HepG2 (cell line): ENCODE results near the gene RASL10B. TPM values are rescaled to one million over a fixed set of nuclear protein-coding genes. Genes with fewer than 3 reads are reported as not detected.

ENCODE experiments used
- ATAC-seq: fragments of 200-7000 bp; cut with Tn5 transposase; 3 replicates; pipeline ENCODE4 v1.9.1; 2020; ENCODE audit warnings: mild to moderate bottlenecking, moderate library complexity
- BruUV-seq: library from RNA; stranded (reverse); fragments of 400-500 nt; replicated peaks from 2 replicates; lab custom pipeline; 2021; lab: Mats Ljungman, UMichigan
- CTCF ChIA-PET: fragments of 300-600 bp; formaldehyde crosslinking; extraction: SDS; loops from one replicate; lab custom pipeline; 2021; ENCODE audit warnings: low total read pairs, inconsistent platforms, low intra/inter-chr PET ratio; lab: Yijun Ruan, JAX
- POLR2A ChIA-PET: fragments of 350-600 bp; sonication (Branson Sonifier 250); formaldehyde crosslinking; loops from one replicate; lab custom pipeline; 2020; ENCODE audit warnings: antibody characterized with exemption, inconsistent platforms; lab: Yijun Ruan, JAX
- DNase-seq: peaks from one replicate; pipeline ENCODE4 v3.0.0-alpha.2; 2015; ENCODE audit warnings: low spot score
- FAIRE-seq: peaks from 3 replicates; lab custom pipeline; 2011; peaks lifted over from hg19 to GRCh38; lab: Jason Lieb, UNC
- H2AFZ ChIP-seq: one replicate; pipeline ENCODE4 v1.6.1; 2011; ENCODE audit warnings: low read length, inconsistent platforms
- H3K27ac ChIP-seq: fragments of 300-600 bp; 3 replicates; pipeline ENCODE4 v1.8.0; 2011; ENCODE audit warnings: mixed run types, mild to moderate bottlenecking, mixed read lengths, low read length, inconsistent platforms; ENCODE audit not compliant: insufficient read depth; ENCODE audit errors: extremely low read length
- H3K27me3 ChIP-seq, 2 experiments: fragments of 200-600 bp in 1 of 2; 2 replicates in 1 of 2; 3 replicates in 1 of 2; pipeline versions ENCODE4 v1.6.0 to v1.8.0; 2011; ENCODE audit warnings: low read length in 2 of 2, mild to moderate bottlenecking in 2 of 2, moderate library complexity in 2 of 2, inconsistent platforms in 1 of 2; ENCODE audit not compliant: insufficient read depth in 2 of 2, control insufficient read depth in 1 of 2
- H3K36me3 ChIP-seq, 2 experiments: fragments of 200-600 bp in 1 of 2; replicated peaks in 1 of 2; 2 replicates in 1 of 2; 3 replicates in 1 of 2; pipeline versions ENCODE4 v1.5.1 to v1.8.0; 2011; ENCODE audit warnings: low read length in 2 of 2, inconsistent platforms in 1 of 2; ENCODE audit not compliant: insufficient read depth in 2 of 2, control insufficient read depth in 1 of 2
- H3K4me1 ChIP-seq: 2 replicates; pipeline ENCODE4 v1.5.1; 2012; ENCODE audit warnings: low read length, inconsistent platforms; ENCODE audit not compliant: insufficient read depth
- H3K4me2 ChIP-seq: 2 replicates; pipeline ENCODE4 v1.6.0; 2011; ENCODE audit warnings: low read depth, low read length, inconsistent platforms
- H3K4me3 ChIP-seq, 3 experiments: fragments of 200-600 bp in 1 of 3; sonication (generic), shearing (Covaris generic) in 1 of 3; replicated peaks in 1 of 3; 2 replicates each; pipeline ENCODE4 v1.5.1; 2011 to 2016; ENCODE audit warnings: low read length in 3 of 3, inconsistent platforms in 2 of 3, low read depth in 2 of 3, mild to moderate bottlenecking in 2 of 3, control low read depth in 1 of 3, mixed read lengths in 1 of 3; ENCODE audit not compliant: insufficient read depth in 1 of 3
- H3K79me2 ChIP-seq: one replicate; pipeline ENCODE4 v1.6.1; 2011; ENCODE audit warnings: low read length, inconsistent platforms; ENCODE audit not compliant: insufficient read depth
- H3K9ac ChIP-seq: 2 replicates; pipeline ENCODE4 v1.6.0; 2011; ENCODE audit warnings: mild to moderate bottlenecking, low read depth, low read length, inconsistent platforms; ENCODE audit not compliant: insufficient read depth
- H3K9me3 ChIP-seq: 2 replicates; pipeline ENCODE4 v1.5.1; 2012; ENCODE audit warnings: mild to moderate bottlenecking, low read length
- H4K20me1 ChIP-seq: 2 replicates; pipeline ENCODE4 v1.6.0; 2011; ENCODE audit warnings: inconsistent platforms, mild to moderate bottlenecking, low read length, moderate library complexity; ENCODE audit not compliant: insufficient read depth
- DDIT3 ChIP-seq: sonication (generic); formaldehyde crosslinking; IDR thresholded peaks from 2 replicates; pipeline ENCODE4 v1.4.0; 2020; ENCODE audit warnings: mild to moderate bottlenecking, missing genetic modification reagents
- GRHL1 ChIP-seq: sonication (generic); formaldehyde crosslinking; conservative IDR thresholded peaks from 2 replicates; pipeline ENCODE4 v1.8.0; 2022; ENCODE audit warnings: missing genetic modification reagents
- ZFP41 ChIP-seq: sonication (generic); formaldehyde crosslinking; IDR thresholded peaks from 2 replicates; pipeline ENCODE4 v1.4.0; 2020; ENCODE audit warnings: mild to moderate bottlenecking, missing genetic modification reagents, borderline replicate concordance
- ZNF543 ChIP-seq: sonication (generic); formaldehyde crosslinking; IDR thresholded peaks from 2 replicates; pipeline ENCODE4 v1.4.0; 2020; ENCODE audit warnings: mild to moderate bottlenecking, missing genetic modification reagents
- WGBS: methylation state at CpG from one replicate; pipeline ENCODE4 v1.1.6; 2017; ENCODE audit warnings: low lambda C conversion rate; 5-methylcytosine and 5-hydroxymethylcytosine counted together
- in situ Hi-C: cut with HindIII; loops from 2 replicates; pipeline ENCODE4 v1.10.0; 2017; ENCODE audit warnings: low pct_unique_long_range_greater_than_20kb; ENCODE audit not compliant: extremely low pct_ligation_motif_present
- intact Hi-C: fragments of 100-400 bp; cut with micrococcal nuclease; formaldehyde crosslinking; loops from one replicate; pipeline ENCODE4 v1.10.0; 2022; ENCODE audit not compliant: unreplicated experiment
- polyA plus RNA-seq, 8 experiments: library from polyadenylated mRNA; depleted of rRNA in 3 of 8; stranded (reverse) in 7 of 8; unstranded in 1 of 8; fragments of >200 nt; fragmentation: Illumina TruSeq in 4 of 8; extraction: Trizol in 4 of 8; gene quantifications; 2 replicates each; pipeline versions ENCODE4 v1.2.1 to v1.2.3, GENCODE V29; 2011 to 2016; ENCODE audit warnings: low read depth in 4 of 8, missing spikeins in 1 of 8, mixed read lengths in 1 of 8; ENCODE audit not compliant: insufficient read depth in 1 of 8
- total RNA-seq, 5 experiments: library from RNA; depleted of rRNA; stranded (reverse); fragments of >200 nt; fragmentation: Illumina TruSeq; extraction: Trizol; gene quantifications; 2 replicates each; pipeline ENCODE4 v1.2.3, GENCODE V29; 2016; ENCODE audit warnings: low read depth in 1 of 5

Gene RASL10B
- total and polyA plus RNA-seq, 2 of the 13 experiments (the other 11 are each of a cell fraction or from before 2014, with no cell fraction given) = 8.8 to 11.0 TPM

- TF ChIP-seq ZNF543 = no peak
- TF ChIP-seq GRHL1 = no peak
Observed at GRCh38 chr17:35778641-35779196, 47.3 kb downstream of the RASL10B start (continued).

- POLR2A ChIA-PET = no interaction called here
Observed at GRCh38 chr17:35780950-35781349, 49.5 kb downstream of the RASL10B start.

More at GRCh38 chr17:35780950-35781349, 49.5 kb downstream of the RASL10B start:
- CTCF ChIA-PET = no interaction called here
- FAIRE-seq (no peak), DNase-seq (no peak), ATAC-seq (no peak)
- no peak overlapping the region for H3K27ac ChIP-seq
- TF ChIP-seq DDIT3 (CRISPR knock-in tag) (no peak), ZFP41 (CRISPR knock-in tag) (no peak)
- no peaks in the 10 kb centered on the region for H3K36me3 ChIP-seq
- no peak overlapping the region for H3K4me2 ChIP-seq
- no TSS peak for BruUV-seq
- no peak overlapping the region for H3K4me3 ChIP-seq
- H4K20me1 ChIP-seq = no peaks in the 10 kb centered on the region
- H3K27me3 ChIP-seq = peaks cover 0 to 35% of the 10 kb centered on the region in 2 experiments; a peak in 4 of 5 replicates
- no peaks in the 10 kb centered on the region for H3K79me2 ChIP-seq
- H3K9ac ChIP-seq = no peak overlapping the region
- 17% methylated on average over 3 of the region's 3 CpGs for WGBS
- H3K9me3 ChIP-seq = no peaks in the 10 kb centered on the region
- intact Hi-C loops (no loop called here), in situ Hi-C loops (no loop called here)
- H3K4me1 ChIP-seq = peaks cover 14% of the 10 kb centered on the region
- no peak overlapping the region for H2AFZ ChIP-seq
